PC-3 (cell line): ENCODE measurements around the gene MORN5. TPM values are rescaled to one million over a fixed set of nuclear protein-coding genes. Genes with fewer than 3 reads are reported as not detected.

Experiments used
- ATAC-seq: fragments of 200-7000 bp; cut with Tn5 transposase; 2 replicates; pipeline ENCODE4 v1.9.1; 2020; ENCODE audit warnings: mild to moderate bottlenecking, moderate library complexity
- BruUV-seq: library from RNA; stranded (reverse); fragments of 400-500 nt; replicated peaks from 2 replicates; lab custom pipeline; 2021; lab: Mats Ljungman, UMichigan
- CTCF ChIA-PET: fragments of 300-600 bp; sonication (Branson Sonifier 250); formaldehyde crosslinking; loops from one replicate; lab custom pipeline; 2022; ENCODE audit warnings: antibody characterized with exemption; lab: Charles Lee
- POLR2A ChIA-PET: fragments of 300-600 bp; sonication (Branson Sonifier 250); formaldehyde crosslinking; loops from one replicate; lab custom pipeline; 2022; ENCODE audit warnings: antibody characterized with exemption; ENCODE audit not compliant: unreplicated experiment; lab: Charles Lee
- DNase-seq: peaks from one replicate; pipeline ENCODE4 v3.0.0-alpha.2; 2015
- H2AFZ ChIP-seq: fragments of 300-600 bp; sonication (generic); 2 replicates; pipeline ENCODE4 v1.6.0; 2016; ENCODE audit warnings: antibody characterized with exemption, low read length
- H3F3A ChIP-seq: fragments of 300-600 bp; sonication (generic); one replicate; pipeline ENCODE4 v1.6.0; 2017; ENCODE audit warnings: antibody characterized with exemption, low read length, control low read depth, mild to moderate bottlenecking; ENCODE audit not compliant: unreplicated experiment
- H3K27ac ChIP-seq: fragments of 300-600 bp; sonication (generic); 2 replicates; pipeline ENCODE4 v1.5.1; 2016; ENCODE audit warnings: mild to moderate bottlenecking, low read length
- H3K27me3 ChIP-seq: fragments of 300-600 bp; sonication (generic); 2 replicates; pipeline ENCODE4 v1.6.1; 2016; ENCODE audit warnings: low read length, mixed read lengths
- H3K36me3 ChIP-seq: fragments of 300-600 bp; sonication (generic); 2 replicates; pipeline ENCODE4 v1.6.1; 2016; ENCODE audit warnings: low read depth, mixed run types, low read length, mixed read lengths
- H3K4me1 ChIP-seq: fragments of 300-600 bp; sonication (generic); 2 replicates; pipeline ENCODE4 v1.5.1; 2016; ENCODE audit warnings: low read length; ENCODE audit not compliant: insufficient read depth
- H3K4me2 ChIP-seq: fragments of 300-600 bp; sonication (generic); 2 replicates; pipeline ENCODE4 v1.6.0; 2016; ENCODE audit warnings: low read length
- H3K4me3 ChIP-seq: fragments of 300-600 bp; sonication (generic); 2 replicates; pipeline ENCODE4 v1.5.1; 2016; ENCODE audit warnings: mild to moderate bottlenecking, low read length, mixed read lengths
- H3K79me2 ChIP-seq: fragments of 300-600 bp; sonication (generic); 2 replicates; pipeline ENCODE4 v1.6.1; 2017; ENCODE audit warnings: low read length, mixed read lengths
- H3K9ac ChIP-seq: fragments of 300-600 bp; sonication (generic); 2 replicates; pipeline ENCODE4 v1.6.0; 2016; ENCODE audit warnings: mild to moderate bottlenecking, low read length
- H3K9me2 ChIP-seq: fragments of 300-600 bp; sonication (generic); replicated peaks from 2 replicates; pipeline ENCODE4 v1.6.1; 2016; ENCODE audit warnings: mixed run types, low read length, mixed read lengths
- H3K9me3 ChIP-seq: fragments of 300-600 bp; sonication (generic); 2 replicates; pipeline ENCODE4 v1.6.1; 2016; ENCODE audit warnings: low read length, mixed read lengths
- H4K20me1 ChIP-seq: fragments of 300-600 bp; sonication (generic); 2 replicates; pipeline ENCODE4 v1.6.1; 2016; ENCODE audit warnings: low read length, mixed read lengths
- CTCF ChIP-seq: fragments of 300-600 bp; sonication (generic); conservative IDR thresholded peaks from 2 replicates; pipeline ENCODE4 v1.5.1; 2017; ENCODE audit warnings: antibody characterized with exemption, low read depth, mild to moderate bottlenecking, low read length
- EZH2 ChIP-seq: fragments of 300-600 bp; sonication (generic); IDR thresholded peaks from one replicate; pipeline ENCODE4 v1.6.1; 2017; ENCODE audit warnings: antibody characterized with exemption, mild to moderate bottlenecking, low read length; ENCODE audit not compliant: unreplicated experiment
- EZH2phosphoT487 ChIP-seq: fragments of 300-600 bp; sonication (generic); IDR thresholded peaks from 2 replicates; pipeline ENCODE4 v1.6.1; 2018; ENCODE audit warnings: mild to moderate bottlenecking, antibody characterized with exemption, low read length, borderline replicate concordance
- intact Hi-C: fragments of 100-400 bp; cut with micrococcal nuclease; formaldehyde crosslinking; loops from 2 replicates; pipeline ENCODE4 v1.9.0; 2023
- total RNA-seq: library from RNA; depleted of rRNA; stranded (reverse); fragments of >200 nt; gene quantifications from 2 replicates; pipeline ENCODE4 v1.2.3, GENCODE V29; 2014

MORN5 gene
- total RNA-seq, 1 experiment from 2014 or later: not detected

DNA sequence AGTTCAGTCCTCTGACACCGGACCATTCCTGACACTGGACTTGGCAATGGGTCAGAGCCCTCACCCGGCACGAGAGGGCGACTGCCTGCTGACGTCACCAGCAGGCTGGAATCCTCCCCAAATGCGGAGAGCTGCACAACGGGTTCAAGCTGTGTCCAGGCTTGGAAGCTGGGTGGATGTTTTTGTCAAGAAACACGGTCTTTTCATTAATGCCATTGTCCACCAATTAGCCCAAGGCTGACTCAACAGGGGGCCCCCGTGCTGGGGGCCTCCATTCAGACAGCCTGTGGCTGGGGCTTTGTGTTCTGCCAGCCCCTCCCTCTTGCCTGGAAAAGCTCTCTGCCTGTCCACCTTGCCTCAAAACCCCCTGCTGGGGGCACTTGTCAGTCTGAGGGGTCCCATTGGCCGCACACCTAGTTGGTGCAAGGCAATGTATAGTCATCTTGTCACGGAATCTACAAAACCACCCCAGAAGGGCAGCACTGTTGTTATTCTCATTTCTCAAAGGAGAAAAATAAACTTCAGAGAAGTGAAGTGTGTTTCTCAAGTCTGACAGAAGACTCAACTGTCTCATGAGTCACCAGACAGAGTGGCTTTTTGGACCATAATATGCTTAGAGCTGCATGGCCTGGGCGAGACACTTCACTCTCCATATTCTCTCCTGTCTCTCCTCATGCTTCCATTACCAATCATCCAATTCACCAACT lies 24.7 kb upstream of the MORN5 start:
- no peak overlapping the region for H3K4me2 ChIP-seq
- no peaks in the 10 kb centered on the region for H3K9me3 ChIP-seq
- TF ChIP-seq EZH2 (no peak), EZH2phosphoT487 (no peak), CTCF (no peak)
- ChIA-PET POLR2A (no interaction called here), CTCF (interaction anchor here (0.6 kb wide), 2 partner anchors 10 to 168 kb away, joined by 3 to 4 read pairs; no protein-coding TSS in a partner anchor)
- H3K9me2 ChIP-seq: no peaks in the 10 kb centered on the region
- no peak overlapping the region for H3K9ac ChIP-seq
- intact Hi-C loops: no loop called here
- ATAC-seq (no peak), DNase-seq (no peak)
- H3K4me3 ChIP-seq: no peak overlapping the region
- H3K27me3 ChIP-seq: no peaks in the 10 kb centered on the region
- H3F3A ChIP-seq: no peaks in the 10 kb centered on the region
- H3K27ac ChIP-seq: no peak overlapping the region
- peaks cover 13% of the 10 kb centered on the region for H3K4me1 ChIP-seq
- H3K36me3 ChIP-seq: no peaks in the 10 kb centered on the region
- H2AFZ ChIP-seq: no peak overlapping the region
- no peaks in the 10 kb centered on the region for H4K20me1 ChIP-seq
- no TSS peak for BruUV-seq
- H3K79me2 ChIP-seq: no peaks in the 10 kb centered on the region

DNA sequence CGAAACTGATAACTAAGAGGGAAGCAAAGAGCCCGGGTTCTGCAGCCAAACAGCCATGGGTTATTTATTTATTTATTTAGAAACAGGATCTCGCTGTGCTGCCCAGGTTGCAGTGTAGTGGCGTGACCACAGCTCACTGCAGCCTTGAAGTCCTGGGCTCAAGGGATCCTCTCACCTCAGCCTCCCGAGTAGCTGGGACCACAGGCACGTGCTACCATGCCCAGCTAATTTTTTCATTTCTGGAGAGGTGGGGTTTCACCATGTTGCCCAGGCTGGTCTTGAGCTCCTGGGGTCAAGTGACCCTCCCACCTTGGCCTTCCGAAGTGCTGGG lies 24.2 kb upstream of the MORN5 start:
- Histone ChIP-seq H3K4me3 (no peak overlapping the region), H3K27ac (no peak overlapping the region), H3F3A (no peaks in the 10 kb centered on the region), H3K9me3 (no peaks in the 10 kb centered on the region), H3K79me2 (no peaks in the 10 kb centered on the region), H3K4me2 (no peak overlapping the region), H3K36me3 (no peaks in the 10 kb centered on the region), H2AFZ (no peak overlapping the region), H3K9ac (no peak overlapping the region), H4K20me1 (no peaks in the 10 kb centered on the region), H3K27me3 (no peaks in the 10 kb centered on the region), H3K9me2 (no peaks in the 10 kb centered on the region), H3K4me1 (peaks cover 18% of the 10 kb centered on the region)
- no peak for ATAC-seq
- TF ChIP-seq EZH2phosphoT487: no peak
- TF ChIP-seq CTCF: no peak
- TF ChIP-seq EZH2: no peak
- intact Hi-C loops: no loop called here
- no TSS peak for BruUV-seq
- POLR2A ChIA-PET: no interaction called here
- CTCF ChIA-PET: interaction anchor here (0.6 kb wide), 2 partner anchors 11 to 167 kb away, joined by 3 to 4 read pairs; no protein-coding TSS in a partner anchor
- DNase-seq: no peak

DNA sequence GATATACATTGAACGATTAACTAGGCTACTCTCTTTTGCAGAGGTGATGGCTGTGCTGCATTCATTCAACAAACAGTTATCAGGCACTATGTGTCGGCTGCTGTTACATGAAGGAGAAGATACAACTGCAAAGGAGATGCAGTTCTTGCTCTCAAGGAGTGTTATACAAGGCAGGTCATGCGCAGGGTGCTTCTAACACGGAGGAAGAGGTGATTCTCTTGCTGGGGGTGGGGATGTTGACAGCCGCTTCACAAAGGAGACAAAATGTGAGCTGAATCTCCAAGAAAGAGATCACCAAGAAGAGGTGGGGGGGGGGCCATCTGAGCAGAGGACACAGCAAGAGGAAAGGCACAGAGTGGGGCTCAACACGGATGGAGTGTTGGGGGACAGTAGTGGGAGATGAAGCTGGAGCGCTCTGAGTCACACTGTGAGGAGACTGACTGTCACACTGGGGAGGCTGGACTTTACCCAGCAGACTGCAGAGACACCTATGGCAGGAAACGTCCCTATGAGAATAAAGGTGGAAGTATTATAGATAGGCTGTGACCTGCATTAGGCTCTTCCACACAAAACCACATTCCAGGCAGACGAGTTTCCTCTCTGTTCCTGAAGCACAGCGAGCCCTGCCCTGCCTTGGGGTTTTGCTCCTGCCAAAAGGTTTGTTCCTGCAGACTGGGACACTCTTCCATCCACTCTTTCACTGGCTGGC lies 21.0 kb upstream of the MORN5 start:
- H3K4me1 ChIP-seq: peaks cover 29% of the 10 kb centered on the region
- CTCF ChIA-PET: no interaction called here
- POLR2A ChIA-PET: no interaction called here
- H3K4me2 ChIP-seq: no peak overlapping the region
- H3K9ac ChIP-seq: no peak overlapping the region
- H3K9me2 ChIP-seq: no peaks in the 10 kb centered on the region
- intact Hi-C loops: no loop called here
- H3K9me3 ChIP-seq: no peaks in the 10 kb centered on the region
- peaks cover 13% of the 10 kb centered on the region for H3K36me3 ChIP-seq
- H3F3A ChIP-seq: peaks cover 4% of the 10 kb centered on the region
- ATAC-seq (peak; percentile 14), DNase-seq (peak; percentile 45)
- TF ChIP-seq EZH2 (no peak), EZH2phosphoT487 (no peak), CTCF (no peak)
- no TSS peak for BruUV-seq
- no peaks in the 10 kb centered on the region for H4K20me1 ChIP-seq
- H2AFZ ChIP-seq: no peak overlapping the region
- H3K27me3 ChIP-seq: no peaks in the 10 kb centered on the region
- no peak overlapping the region for H3K4me3 ChIP-seq
- peak overlapping the region; percentile 92 for H3K27ac ChIP-seq
- no peaks in the 10 kb centered on the region for H3K79me2 ChIP-seq
